Activated naive CD4-positive, alpha-beta T cell treated with anti-CD3 and anti-CD28 coated beads, Interleukin-2, amount 50 U/mL, for 72 hours (primary cell): Measurements from ENCODE around the gene DEUP1. TPM values are rescaled to one million over a fixed set of nuclear protein-coding genes. Genes with fewer than 3 reads are reported as not detected.

Experiments used
- ATAC-seq, 2 donors: fragments of 150-1000 bp; cut with Tn5 transposase; 2 replicates each; pipeline ENCODE4 v1.10.0; 2021; ENCODE audit warnings: mild to moderate bottlenecking in 2 of 2, moderate library complexity in 2 of 2
- DNase-seq, 2 donors: peaks; one replicate each; pipeline ENCODE4 v3.0.0; 2021 to 2022; ENCODE audit warnings: low spot score in 2 of 2
- H3K27ac Mint-ChIP-seq, 2 donors: one replicate each; pipeline ENCODE4 v1.8.0; 2022; ENCODE audit warnings: mild to moderate bottlenecking in 2 of 2, mixed read lengths in 2 of 2
- H3K36me3 Mint-ChIP-seq, 2 donors: one replicate each; pipeline ENCODE4 v1.8.0; 2022; ENCODE audit warnings: mixed read lengths in 2 of 2
- H3K9me3 Mint-ChIP-seq, 2 donors: one replicate each; pipeline ENCODE4 v1.8.0; 2022; ENCODE audit warnings: mixed read lengths in 2 of 2
- total RNA-seq, 2 donors: library from RNA; stranded (reverse); gene quantifications; one replicate each; pipeline ENCODE4 v1.2.3, GENCODE V29; 2022

The DEUP1 gene
- total RNA-seq, 2 donors from 2014 or later: not detected

DNA sequence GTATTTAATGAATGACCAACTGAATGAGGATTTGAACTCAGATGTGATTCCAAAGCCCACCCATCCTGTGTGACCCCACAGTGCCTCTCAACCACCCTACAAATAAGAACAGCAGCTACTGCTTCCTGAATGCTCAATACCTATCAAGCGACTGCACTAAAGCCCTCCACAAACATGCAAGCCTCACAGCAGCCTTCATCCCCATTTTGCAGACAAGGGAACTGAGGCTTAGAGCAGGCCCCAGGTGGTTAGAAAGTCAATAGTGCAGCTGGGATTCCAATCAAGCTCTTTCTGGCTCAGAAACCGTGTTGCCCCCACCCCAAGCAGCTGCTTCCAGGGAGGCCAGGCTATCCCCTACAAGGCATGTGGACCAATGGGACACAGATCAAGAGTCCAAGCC is 155.4 kb downstream of the DEUP1 start:
- Mint-ChIP-seq H3K9me3 (no peaks in the 10 kb centered on the region), H3K36me3 (no peaks in the 10 kb centered on the region), H3K27ac (peak overlapping the region in 1 of 2 donors; percentile 60)
- DNase-seq (no peak), ATAC-seq (no peak)

- Mint-ChIP-seq H3K9me3 (no peaks in the 10 kb centered on the region), H3K27ac (no peak overlapping the region), H3K36me3 (no peaks in the 10 kb centered on the region)
- DNase-seq (no peak), ATAC-seq (no peak)
These were observed 156.5 kb downstream of the DEUP1 start for GRCh38 chr11:93487032-93487483.

Other genes with a start within 250 kb of the DEUP1 start
- gene SLC36A4, start 132.8 kb upstream of the DEUP1 start, total RNA-seq: 10 to 100 TPM; 14.9 to 20.7 TPM
- gene SMCO4, start 212.6 kb downstream of the DEUP1 start, total RNA-seq: 10 to 100 TPM; 11.9 to 18.5 TPM